Small intestine (tissue), 16 donors: Measurements from ENCODE around the gene TOM1L2. TPM values are rescaled to one million over a fixed set of nuclear protein-coding genes. Genes with fewer than 3 reads are reported as not detected.

Source experiments
- DNase-seq, 2 donors: peaks; one replicate each; pipeline versions ENCODE4 v3.0.0 to v3.0.0-alpha.2; 2013
- FAIRE-seq: peaks from 2 replicates; lab custom pipeline; 2012; peaks lifted over from hg19 to GRCh38; lab: Jason Lieb, UNC
- H3K27ac ChIP-seq, 3 donors: one replicate each; pipeline ENCODE4 v1.5.1; 2013; ENCODE audit warnings: low read length in 2 of 3, mild to moderate bottlenecking in 2 of 3, control low read depth in 1 of 3, inconsistent platforms in 1 of 3, low read depth in 1 of 3, moderate library complexity in 1 of 3
- H3K27me3 ChIP-seq, 3 donors: one replicate each; pipeline ENCODE4 v1.6.1; 2013; ENCODE audit warnings: low read length in 3 of 3, inconsistent platforms in 1 of 3; ENCODE audit not compliant: control insufficient read depth in 3 of 3, insufficient read depth in 3 of 3
- H3K36me3 ChIP-seq, 3 donors: one replicate each; pipeline ENCODE4 v1.6.1; 2013; ENCODE audit warnings: low read length in 3 of 3, inconsistent platforms in 1 of 3, low read depth in 1 of 3, mild to moderate bottlenecking in 1 of 3, moderate library complexity in 1 of 3; ENCODE audit not compliant: control insufficient read depth in 3 of 3, insufficient read depth in 2 of 3
- H3K4me1 ChIP-seq, 3 donors: one replicate each; pipeline ENCODE4 v1.6.1; 2013; ENCODE audit warnings: low read length in 2 of 3, inconsistent platforms in 1 of 3, low read depth in 1 of 3, mild to moderate bottlenecking in 1 of 3, moderate library complexity in 1 of 3; ENCODE audit not compliant: control insufficient read depth in 3 of 3, insufficient read depth in 2 of 3
- H3K4me3 ChIP-seq, 3 donors: one replicate each; pipeline ENCODE4 v1.5.1; 2013; ENCODE audit warnings: low read length in 3 of 3, control low read depth in 1 of 3, inconsistent platforms in 1 of 3, low read depth in 1 of 3, mild to moderate bottlenecking in 1 of 3, moderate library complexity in 1 of 3
- H3K9me3 ChIP-seq, 2 donors: one replicate each; pipeline ENCODE4 v1.6.1; 2013; ENCODE audit warnings: low read depth in 1 of 2, low read length in 1 of 2; ENCODE audit not compliant: control insufficient read depth in 2 of 2, insufficient read depth in 1 of 2
- WGBS, 3 donors: extraction: QIAGEN DNeasy Blood & Tissue Kit; methylation state at CpG; one replicate each; pipeline ENCODE4 v1.1.7; 2013; 5-methylcytosine and 5-hydroxymethylcytosine counted together
- long read RNA-seq, 10 donors: transcript quantifications; one replicate each; lab custom pipeline, GENCODE V29; 2026
- polyA plus RNA-seq, 4 donors: library from polyadenylated mRNA; stranded (reverse) in 3 of 4; unstranded in 1 of 4; fragments of 200-250 nt in 3 of 4; fragments of 120-200 nt in 1 of 4; gene quantifications; one replicate each; pipeline versions ENCODE4 v1.2.1 to v1.2.3, GENCODE V29; 2013
- donor health status: healthy with polysubstance abuse.
- donor health status: control.
- donor health status: control.
- donor health status: Bipolar disorder and iron deficiency.
- donor health status: healthy.

The TOM1L2 gene
- 10 to 100 TPM; 14.3 to 26.6 (median 24.7) TPM for polyA plus RNA-seq
- long read RNA-seq, donor 1: 0 reads
- long read RNA-seq, donor 2: 0 reads
- long read RNA-seq, donor 3, partial matches to known transcripts: 0 of 2 reads
- long read RNA-seq, donor 3, other reads (novel, unspliced or antisense): 0 of 2 reads
- long read RNA-seq, donor 4: 0 reads
- long read RNA-seq, donor 5: 0 reads
- long read RNA-seq, donor 6, partial matches to known transcripts: 0 of 1 reads
- long read RNA-seq, donor 6, other reads (novel, unspliced or antisense): 0 of 1 reads
- long read RNA-seq, donor 7, partial matches to known transcripts: 12 of 24 reads
- long read RNA-seq, donor 7, other reads (novel, unspliced or antisense): 7 of 24 reads
- long read RNA-seq, donor 8: 0 reads
- long read RNA-seq, donor 9, partial matches to known transcripts: 0 of 3 reads
- long read RNA-seq, donor 9, other reads (novel, unspliced or antisense): 0 of 3 reads
- long read RNA-seq, donor 10, partial matches to known transcripts: 0 of 5 reads
- long read RNA-seq, donor 10, other reads (novel, unspliced or antisense): 0 of 5 reads

DNA sequence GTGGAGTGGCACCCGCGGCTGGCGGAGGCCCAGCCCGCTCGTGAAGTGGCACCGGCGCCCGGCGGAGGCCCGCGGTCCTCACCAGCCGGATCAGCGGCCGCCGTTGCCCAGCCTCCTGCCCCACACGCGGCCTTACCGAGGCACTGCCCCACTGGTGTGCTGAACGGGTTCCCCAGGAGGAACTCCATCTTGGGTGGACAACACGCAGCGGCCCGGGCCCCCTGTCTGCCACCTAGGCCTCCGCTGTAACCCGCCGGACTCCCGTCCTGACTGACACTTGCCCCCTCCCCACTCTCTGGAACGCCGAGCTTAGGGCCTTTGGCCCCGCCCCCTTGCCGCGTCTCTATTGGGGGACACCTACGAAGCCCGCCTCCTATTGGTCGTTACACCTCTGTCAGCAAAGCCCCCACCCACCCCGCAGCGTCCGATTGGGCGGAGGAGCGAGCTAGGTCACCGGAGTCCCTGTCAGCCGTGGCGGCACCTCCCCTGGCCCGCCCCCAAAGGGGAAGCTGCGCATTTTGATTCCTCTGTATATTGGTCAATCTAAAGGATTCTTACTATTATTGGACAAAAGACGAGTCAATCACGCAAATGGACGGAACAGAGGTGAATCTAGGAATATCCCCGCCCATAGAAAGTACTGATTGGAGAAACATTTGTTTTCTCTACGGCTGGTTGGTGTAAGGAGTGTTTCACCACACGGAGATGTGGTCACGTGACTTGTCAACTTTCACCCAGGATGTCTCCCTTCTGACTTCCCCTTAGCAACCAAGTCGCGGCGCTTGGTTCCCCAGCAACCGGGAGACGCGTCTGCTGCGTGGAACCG is at the start of gene TOM1L2, which contains the start of gene DRC3:
TOM1L2 (minus strand) TSS at position 275 of the 826 bp plus-strand sequence; CDS start at position 188, 87 bp downstream.
DRC3 (plus strand) TSS at position 737 of the 826 bp plus-strand sequence. CDS start 4,737 bp downstream, outside the sequence.
- FAIRE-seq (peak; percentile 98), DNase-seq (peak; percentile 100)
- Histone ChIP-seq H3K4me3 (peak within 1 kb of the TSS; percentile 68 to 95 (median 90)), H3K9me3 (no peaks in the 10 kb centered on the region), H3K36me3 (no peaks in the 10 kb centered on the region), H3K4me1 (peaks cover 5 to 14% (median 12%) of the 10 kb centered on the region in 3 donors), H3K27me3 (no peaks in the 10 kb centered on the region), H3K27ac (peak within 1 kb of the TSS; percentile 51 to 96 (median 80))
- 0 to 1% (median 0%) methylated on average over 53 to 59 of the region's 59 CpGs for WGBS, 3 donors

GRCh38 chr17:18021372-18021771 is 49.2 kb upstream of the TOM1L2 start:
- no peak for DNase-seq
- H3K9me3 ChIP-seq: no peaks in the 10 kb centered on the region
- no peaks in the 10 kb centered on the region for H3K27me3 ChIP-seq
- no peak overlapping the region for H3K27ac ChIP-seq
- WGBS, 3 donors: 95 to 100% (median 97%) methylated on average over 5 of the region's 5 CpGs
- H3K4me3 ChIP-seq: no peak overlapping the region
- H3K36me3 ChIP-seq: peaks cover 5 to 60% (median 7%) of the 10 kb centered on the region in 3 donors
- no peak for FAIRE-seq
- H3K4me1 ChIP-seq: no peaks in the 10 kb centered on the region

DNA sequence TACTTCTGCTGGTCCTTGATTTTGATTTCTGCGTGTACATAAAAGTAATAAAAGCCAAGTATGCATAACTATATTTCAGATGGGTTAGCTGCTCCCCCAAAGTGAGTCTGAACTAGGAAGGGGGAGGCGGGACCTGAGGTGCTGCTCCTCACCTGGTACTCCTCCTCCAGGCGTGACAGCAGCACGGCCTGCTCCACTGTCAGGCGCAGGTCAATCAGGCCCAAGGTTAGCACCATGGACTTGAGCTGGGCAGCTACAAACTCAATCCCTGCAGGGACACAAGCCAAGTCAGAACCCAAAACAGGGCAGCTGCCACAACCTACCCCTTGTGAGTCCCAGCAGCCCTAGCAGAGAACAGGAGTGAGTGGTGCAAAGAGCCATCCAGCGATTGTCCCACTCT is 48.8 kb upstream of the TOM1L2 start:
- Histone ChIP-seq H3K4me3 (no peak overlapping the region), H3K36me3 (peaks cover 5 to 57% (median 7%) of the 10 kb centered on the region in 3 donors), H3K27me3 (no peaks in the 10 kb centered on the region), H3K4me1 (no peaks in the 10 kb centered on the region), H3K9me3 (no peaks in the 10 kb centered on the region), H3K27ac (no peak overlapping the region)
- no peak for FAIRE-seq
- 97 to 98% (median 98%) methylated on average over 6 of the region's 6 CpGs for whole genome bisulfite sequencing, 3 donors
- DNase-seq: no peak

DNA sequence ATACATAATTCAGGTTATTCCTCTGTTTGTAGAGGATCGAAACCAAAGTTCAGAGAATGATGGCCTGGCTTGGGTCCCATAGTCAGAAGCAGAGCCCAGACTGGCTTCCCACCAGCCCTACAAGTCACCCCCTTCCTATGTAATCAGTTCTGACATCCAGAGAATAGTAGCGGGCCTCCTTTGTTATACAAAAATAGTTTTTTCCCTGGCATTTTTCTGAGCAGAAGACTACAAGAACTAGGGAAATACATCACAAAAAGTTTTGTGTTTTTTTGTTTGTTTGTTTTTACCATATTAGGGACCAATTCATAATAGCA is 47.6 kb upstream of the TOM1L2 start:
- H3K27me3 ChIP-seq: no peaks in the 10 kb centered on the region
- no peaks in the 10 kb centered on the region for H3K9me3 ChIP-seq
- H3K4me1 ChIP-seq: no peaks in the 10 kb centered on the region
- FAIRE-seq: no peak
- H3K36me3 ChIP-seq: peaks cover 5 to 57% (median 7%) of the 10 kb centered on the region in 3 donors
- no peak for DNase-seq
- no peak overlapping the region for H3K4me3 ChIP-seq
- no peak overlapping the region for H3K27ac ChIP-seq
- WGBS, 3 donors: 83 to 89% (median 86%) methylated on average over 2 of the region's 2 CpGs

- Histone ChIP-seq H3K27me3 (no peaks in the 10 kb centered on the region), H3K9me3 (no peaks in the 10 kb centered on the region), H3K4me3 (no peak overlapping the region), H3K4me1 (no peaks in the 10 kb centered on the region), H3K36me3 (peaks cover 2 to 56% (median 5%) of the 10 kb centered on the region in 3 donors), H3K27ac (no peak overlapping the region)
- WGBS, 3 donors: 94 to 98% (median 96%) methylated on average over 15 of the region's 15 CpGs
- FAIRE-seq (no peak), DNase-seq (no peak)
Observed at GRCh38 chr17:18018411-18018921, 46.3 kb upstream of the TOM1L2 start.

DNA sequence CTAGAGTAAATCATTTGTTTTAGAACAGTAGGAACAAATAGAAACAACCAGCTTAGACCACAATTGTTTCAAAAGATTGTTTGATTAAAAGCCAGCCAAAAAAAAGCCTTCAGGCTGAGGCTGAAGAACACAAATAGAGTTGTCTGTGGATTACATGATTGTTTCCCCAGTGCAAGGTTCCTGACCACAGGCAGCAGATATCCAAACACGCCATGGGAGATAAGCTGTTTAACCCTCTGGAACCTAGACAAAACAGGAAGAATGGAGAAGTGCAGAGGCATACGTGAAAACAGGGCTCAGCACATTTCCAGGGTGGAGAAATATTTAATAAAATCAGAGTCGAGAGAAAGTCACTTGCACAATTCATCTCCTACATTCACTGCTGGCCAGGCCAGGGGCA is 45.8 kb upstream of the TOM1L2 start:
- Histone ChIP-seq H3K27ac (no peak overlapping the region), H3K4me3 (no peak overlapping the region), H3K9me3 (no peaks in the 10 kb centered on the region), H3K36me3 (peaks cover 2 to 56% (median 5%) of the 10 kb centered on the region in 3 donors), H3K4me1 (no peaks in the 10 kb centered on the region), H3K27me3 (no peaks in the 10 kb centered on the region)
- FAIRE-seq (no peak), DNase-seq (no peak)
- WGBS, 3 donors: 59 to 61% (median 60%) methylated on average over 3 of the region's 3 CpGs

GRCh38 chr17:18016426-18016825 is 44.2 kb upstream of the TOM1L2 start:
- no peak for DNase-seq
- Histone ChIP-seq H3K36me3 (peaks cover 0 to 55% (median 3%) of the 10 kb centered on the region in 3 donors), H3K4me3 (no peak overlapping the region), H3K27ac (no peak overlapping the region), H3K4me1 (no peaks in the 10 kb centered on the region), H3K27me3 (no peaks in the 10 kb centered on the region), H3K9me3 (no peaks in the 10 kb centered on the region)
- FAIRE-seq: no peak
- 97 to 98% (median 98%) methylated on average over 12 of the region's 12 CpGs for WGBS, 3 donors

- 95 to 99% (median 96%) methylated on average over 5 of the region's 5 CpGs for WGBS, 3 donors
- H3K4me1 ChIP-seq: no peaks in the 10 kb centered on the region
- no peak for FAIRE-seq
- peaks cover 0 to 53% (median 3%) of the 10 kb centered on the region in 3 donors for H3K36me3 ChIP-seq
- H3K9me3 ChIP-seq: peaks cover 0 to 2% of the 10 kb centered on the region in 2 donors
- no peak overlapping the region for H3K4me3 ChIP-seq
- H3K27me3 ChIP-seq: no peaks in the 10 kb centered on the region
- no peak overlapping the region for H3K27ac ChIP-seq
- DNase-seq: no peak
Observed at GRCh38 chr17:18015593-18015992, 43.4 kb upstream of the TOM1L2 start.
